ENCODE measurements around the gene SYT2.
"Not testable (repeated sequence)": the region's sequence is repeated elsewhere in the genome, so short reads cannot be mapped to it uniquely, and the experiment has no call there.

DNA sequence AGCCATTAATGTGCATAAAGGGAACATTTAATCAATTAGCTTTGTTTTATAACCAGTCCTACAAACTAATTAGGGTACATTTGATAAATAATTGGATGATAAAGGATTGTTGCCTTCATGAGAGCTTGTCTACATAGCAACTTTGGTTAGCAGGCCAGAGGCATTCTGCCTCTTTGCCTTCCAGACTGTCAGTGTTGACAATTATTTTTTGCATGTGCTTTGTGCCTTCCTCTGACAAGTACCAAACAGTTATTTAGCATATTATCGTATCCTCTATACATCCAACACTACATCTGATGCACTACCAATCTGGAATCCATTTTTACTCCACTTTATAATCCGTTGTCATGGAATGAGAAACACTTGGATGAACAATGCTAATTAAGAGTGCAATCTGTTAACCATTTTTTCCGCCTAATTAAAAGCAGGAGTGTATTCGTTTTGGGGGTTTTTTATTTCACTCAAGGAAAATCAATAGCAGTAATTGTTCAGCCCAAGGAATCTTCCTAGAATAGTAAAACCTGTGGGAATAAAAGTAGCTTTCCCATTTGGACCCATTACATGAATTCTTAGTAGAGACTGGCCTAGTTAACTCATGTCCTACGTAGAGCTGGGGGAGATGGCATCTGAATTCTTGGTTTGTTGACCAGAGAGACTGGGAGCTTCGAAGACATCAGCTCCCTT lies 165.3 kb downstream of the SYT2 start:
- TF ChIP-seq, protein P1, sequence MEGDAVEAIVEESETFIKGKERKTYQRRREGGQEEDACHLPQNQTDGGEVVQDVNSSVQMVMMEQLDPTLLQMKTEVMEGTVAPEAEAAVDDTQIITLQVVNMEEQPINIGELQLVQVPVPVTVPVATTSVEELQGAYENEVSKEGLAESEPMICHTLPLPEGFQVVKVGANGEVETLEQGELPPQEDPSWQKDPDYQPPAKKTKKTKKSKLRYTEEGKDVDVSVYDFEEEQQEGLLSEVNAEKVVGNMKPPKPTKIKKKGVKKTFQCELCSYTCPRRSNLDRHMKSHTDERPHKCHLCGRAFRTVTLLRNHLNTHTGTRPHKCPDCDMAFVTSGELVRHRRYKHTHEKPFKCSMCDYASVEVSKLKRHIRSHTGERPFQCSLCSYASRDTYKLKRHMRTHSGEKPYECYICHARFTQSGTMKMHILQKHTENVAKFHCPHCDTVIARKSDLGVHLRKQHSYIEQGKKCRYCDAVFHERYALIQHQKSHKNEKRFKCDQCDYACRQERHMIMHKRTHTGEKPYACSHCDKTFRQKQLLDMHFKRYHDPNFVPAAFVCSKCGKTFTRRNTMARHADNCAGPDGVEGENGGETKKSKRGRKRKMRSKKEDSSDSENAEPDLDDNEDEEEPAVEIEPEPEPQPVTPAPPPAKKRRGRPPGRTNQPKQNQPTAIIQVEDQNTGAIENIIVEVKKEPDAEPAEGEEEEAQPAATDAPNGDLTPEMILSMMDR (IDR thresholded peaks at IDR 0.05) = not testable (repeated sequence)
- TF ChIP-seq EZH2, EZH2phosphoT487 (IDR thresholded peaks at IDR 0.05): not testable (repeated sequence)
